IMR-90 (cell line): ENCODE results near the gene MISP3. TPM values are rescaled to one million over a fixed set of nuclear protein-coding genes. Genes with fewer than 3 reads are reported as not detected.
A peak's percentile ranks its signal among the peaks of the same experiment; 100 is the strongest.

Source experiments
- ATAC-seq: fragments of 200-7000 bp; cut with Tn5 transposase; 2 replicates; pipeline ENCODE4 v1.9.1; 2020; ENCODE audit warnings: low read depth, mild to moderate bottlenecking, moderate library complexity
- BruUV-seq: library from RNA; stranded (reverse); fragments of 400-500 nt; replicated peaks from 2 replicates; lab custom pipeline; 2021; lab: Mats Ljungman, UMichigan
- CTCF ChIA-PET: fragments of 300-600 bp; formaldehyde crosslinking; extraction: SDS; loops from one replicate; lab custom pipeline; 2021; ENCODE audit warnings: antibody characterized with exemption; lab: Yijun Ruan, JAX
- POLR2A ChIA-PET: fragments of 300-600 bp; sonication (Branson Sonifier 250); formaldehyde crosslinking; loops from one replicate; lab custom pipeline; 2022; ENCODE audit warnings: antibody characterized with exemption; ENCODE audit not compliant: unreplicated experiment; lab: Charles Lee
- DNase-seq: peaks from one replicate; pipeline ENCODE4 v3.0.0; 2013
- H2AFZ ChIP-seq: replicated peaks from 2 replicates; pipeline ENCODE3; 2013; ENCODE audit warnings: low read length, mild to moderate bottlenecking; ENCODE audit not compliant: poor library complexity
- H2AK5ac ChIP-seq: 2 replicates; pipeline ENCODE4 v1.6.1; 2013; ENCODE audit warnings: low read depth, low read length, inconsistent platforms
- H2AK9ac ChIP-seq: replicated peaks from 2 replicates; pipeline ENCODE3; 2013; ENCODE audit warnings: mild to moderate bottlenecking, low read depth, low read length, moderate library complexity; ENCODE audit not compliant: poor library complexity
- H2BK120ac ChIP-seq: 2 replicates; pipeline ENCODE4 v1.6.1; 2013; ENCODE audit warnings: low read depth, low read length, inconsistent platforms
- H2BK15ac ChIP-seq: 3 replicates; pipeline ENCODE4 v1.6.1; 2013; ENCODE audit warnings: low read depth, low read length, inconsistent platforms
- H2BK20ac ChIP-seq: 2 replicates; pipeline ENCODE4 v1.6.1; 2013; ENCODE audit warnings: low read depth, mild to moderate bottlenecking, inconsistent platforms, low read length, moderate library complexity
- H2BK5ac ChIP-seq: 2 replicates; pipeline ENCODE4 v1.6.1; 2013; ENCODE audit warnings: mild to moderate bottlenecking, low read depth, low read length, inconsistent platforms; ENCODE audit not compliant: poor library complexity, severe bottlenecking
- H3K14ac ChIP-seq: replicated peaks from 2 replicates; pipeline ENCODE4 v1.6.1; 2013; ENCODE audit warnings: low read depth, low read length, inconsistent platforms
- H3K18ac ChIP-seq: 2 replicates; pipeline ENCODE4 v1.6.1; 2013; ENCODE audit warnings: low read depth, low read length, control low read depth
- H3K23ac ChIP-seq: 2 replicates; pipeline ENCODE4 v1.6.1; 2013; ENCODE audit warnings: low read depth, low read length, inconsistent platforms
- H3K27ac ChIP-seq: 2 replicates; pipeline ENCODE4 v1.5.1; 2013; ENCODE audit warnings: mild to moderate bottlenecking, control low read depth, low read length; ENCODE audit not compliant: insufficient read depth
- H3K27me3 ChIP-seq: 2 replicates; pipeline ENCODE4 v1.6.1; 2013; ENCODE audit warnings: low read length; ENCODE audit not compliant: control insufficient read depth, insufficient read depth
- H3K36me3 ChIP-seq: 2 replicates; pipeline ENCODE4 v1.6.1; 2013; ENCODE audit warnings: low read length, mixed read lengths; ENCODE audit not compliant: control insufficient read depth, insufficient read depth
- H3K4ac ChIP-seq: 2 replicates; pipeline ENCODE4 v1.6.1; 2013; ENCODE audit warnings: low read depth, low read length, inconsistent platforms
- H3K4me1 ChIP-seq: 2 replicates; pipeline ENCODE4 v1.6.1; 2013; ENCODE audit warnings: low read length, mixed read lengths; ENCODE audit not compliant: control insufficient read depth, insufficient read depth
- H3K4me2 ChIP-seq: 2 replicates; pipeline ENCODE4 v1.6.1; 2013; ENCODE audit warnings: low read depth, mild to moderate bottlenecking, control low read depth, low read length, moderate library complexity
- H3K4me3 ChIP-seq: 2 replicates; pipeline ENCODE4 v1.5.1; 2013; ENCODE audit warnings: low read depth, mild to moderate bottlenecking, control low read depth, low read length, moderate library complexity; ENCODE audit not compliant: insufficient read depth
- H3K56ac ChIP-seq: 2 replicates; pipeline ENCODE4 v1.6.1; 2013; ENCODE audit warnings: low read length, inconsistent platforms; ENCODE audit not compliant: insufficient read depth; ENCODE audit errors: extremely low read depth
- H3K79me1 ChIP-seq, 2 experiments: 2 replicates each; pipeline ENCODE4 v1.6.1; 2013; ENCODE audit warnings: low read length in 2 of 2, inconsistent platforms in 1 of 2, low read depth in 1 of 2
- H3K9ac ChIP-seq: 2 replicates; pipeline ENCODE4 v1.6.1; 2013; ENCODE audit warnings: low read depth, low read length, control low read depth
- H3K9me1 ChIP-seq: 2 replicates; pipeline ENCODE4 v1.6.1; 2013; ENCODE audit warnings: low read length, inconsistent platforms; ENCODE audit not compliant: insufficient read depth
- H3K9me3 ChIP-seq: 2 replicates; pipeline ENCODE4 v1.6.1; 2013; ENCODE audit warnings: low read length; ENCODE audit not compliant: control insufficient read depth, insufficient read depth
- H4K20me1 ChIP-seq: 2 replicates; pipeline ENCODE4 v1.6.1; 2013; ENCODE audit warnings: low read length, inconsistent platforms; ENCODE audit not compliant: insufficient read depth
- H4K5ac ChIP-seq: 2 replicates; pipeline ENCODE4 v1.6.1; 2013; ENCODE audit warnings: mild to moderate bottlenecking, low read depth, low read length, control low read depth
- H4K8ac ChIP-seq, 2 experiments: 2 replicates each; pipeline ENCODE4 v1.6.1; 2013; ENCODE audit warnings: low read depth in 2 of 2, low read length in 2 of 2, control low read depth in 1 of 2, inconsistent platforms in 1 of 2
- H4K91ac ChIP-seq: 2 replicates; pipeline ENCODE4 v1.6.1; 2013; ENCODE audit warnings: low read depth, low read length, inconsistent platforms; ENCODE audit not compliant: insufficient read depth
- BHLHE40 ChIP-seq: fragments of 150-350 bp; IDR thresholded peaks from 2 replicates; pipeline ENCODE4 v1.6.1; 2016; ENCODE audit warnings: mild to moderate bottlenecking, low read depth, low read length
- CHD1 ChIP-seq: IDR thresholded peaks from 2 replicates; pipeline ENCODE4 v1.6.1; 2012; ENCODE audit warnings: low read depth, low read length, improper control_type of control experiment
- MAFK ChIP-seq: IDR thresholded peaks from 2 replicates; pipeline ENCODE4 v1.6.1; 2012; ENCODE audit warnings: low read depth, low read length, improper control_type of control experiment
- MAZ ChIP-seq: IDR thresholded peaks from 2 replicates; pipeline ENCODE4 v1.6.1; 2012; ENCODE audit warnings: low read depth, mild to moderate bottlenecking, low read length, improper control_type of control experiment, moderate library complexity, borderline replicate concordance
- MXI1 ChIP-seq: IDR thresholded peaks from 2 replicates; pipeline ENCODE4 v1.6.1; 2012; ENCODE audit warnings: low read depth, mild to moderate bottlenecking, low read length, moderate library complexity, borderline replicate concordance
- NFE2L2 ChIP-seq: fragments of 150-350 bp; IDR thresholded peaks from 2 replicates; pipeline ENCODE4 v1.6.1; 2016; ENCODE audit warnings: low read depth, mild to moderate bottlenecking, low read length
- RCOR1 ChIP-seq: IDR thresholded peaks from 2 replicates; pipeline ENCODE4 v1.6.1; 2012; ENCODE audit warnings: mild to moderate bottlenecking, low read length, improper control_type of control experiment; ENCODE audit not compliant: insufficient replicate concordance
- RFX5 ChIP-seq: IDR thresholded peaks from 2 replicates; pipeline ENCODE4 v1.8.0; 2012; ENCODE audit warnings: low read depth, mild to moderate bottlenecking, low read length, moderate library complexity
- SMC3 ChIP-seq: fragments of 150-350 bp; IDR thresholded peaks from 2 replicates; pipeline ENCODE4 v1.6.1; 2016; ENCODE audit warnings: low read depth, mild to moderate bottlenecking, antibody characterized with exemption, low read length, moderate library complexity
- WGBS, 2 experiments: methylation state at CpG; one replicate each; pipeline versions ENCODE4 v1.1.5 to v1.1.7; 2013; ENCODE audit warnings: missing lambda C conversion rate in 2 of 2; ENCODE audit not compliant: insufficient read length in 1 of 2; ENCODE audit errors: extremely low coverage in 2 of 2; 5-methylcytosine and 5-hydroxymethylcytosine counted together
- dilution Hi-C: fragments of 300-500 bp; cut with HindIII; formaldehyde crosslinking; loops from one replicate; pipeline ENCODE4 v1.14.3; 2018; ENCODE audit warnings: low sequenced_read_pairs; ENCODE audit not compliant: unreplicated experiment
- in situ Hi-C: fragments of 300-500 bp; cut with MboI; formaldehyde crosslinking; loops from 3 replicates; pipeline ENCODE4 v1.14.3; 2019; ENCODE audit warnings: low sequenced_read_pairs, inconsistent platforms, mixed read lengths
- intact Hi-C: fragments of 100-400 bp; cut with micrococcal nuclease; formaldehyde crosslinking; loops from 2 replicates; pipeline ENCODE4 v1.10.0; 2022
- polyA plus RNA-seq, 3 experiments: library from polyadenylated mRNA; depleted of rRNA; stranded (reverse); fragments of >200 nt; gene quantifications; 2 replicates each; pipeline ENCODE4 v1.2.3, GENCODE V29; 2012; ENCODE audit warnings: low replicate concordance in 1 of 3
- total RNA-seq: library from RNA; depleted of rRNA; stranded (reverse); fragments of >200 nt; gene quantifications from 2 replicates; pipeline ENCODE4 v1.2.3, GENCODE V29; 2012
- TF ChIP-seq, protein P1 (sequence below): fragments of 150-350 bp; IDR thresholded peaks from 2 replicates; pipeline ENCODE4 v1.6.1; 2017; ENCODE audit warnings: mild to moderate bottlenecking, antibody characterized with exemption, low read length, low read depth

The MISP3 gene
- total and polyA plus RNA-seq, 2 of the 4 experiments (the other 2 are of a cell fraction): under 0.01 to 0.68 TPM

DNA sequence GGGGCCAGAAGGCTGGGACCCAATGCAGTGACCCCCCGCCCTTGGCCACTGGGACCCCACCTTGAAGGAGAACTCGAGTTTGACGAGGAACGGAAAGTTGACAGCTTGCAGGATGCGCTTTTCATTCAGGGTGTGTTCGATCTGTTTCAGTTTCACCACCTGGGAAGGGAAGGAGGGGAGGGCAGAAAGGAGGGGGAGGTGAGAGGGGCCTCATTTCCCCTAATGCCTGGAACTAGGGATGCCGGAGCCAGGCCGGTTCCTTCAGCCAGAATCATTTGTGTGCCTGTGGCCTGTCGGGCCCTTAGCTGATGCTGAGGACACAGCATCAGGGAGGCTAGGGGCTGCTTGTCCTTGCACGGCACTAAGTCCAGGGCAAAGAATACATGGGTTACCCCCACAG is 30.2 kb downstream of the MISP3 start:
- no peak for ATAC-seq
- no peaks in the 10 kb centered on the region for H4K20me1 ChIP-seq
- H2BK20ac ChIP-seq: no peak overlapping the region
- 100% methylated on average over 3 of the region's 10 CpGs; no CpG with 5 or more reads in 1 of the 2 experiments for WGBS, 2 experiments
- no peak overlapping the region for H4K8ac ChIP-seq
- H3K4me2 ChIP-seq: no peak overlapping the region
- H3K14ac ChIP-seq: no peak overlapping the region
- H2AFZ ChIP-seq: no peak overlapping the region
- no peak overlapping the region for H2BK120ac ChIP-seq
- H3K4me3 ChIP-seq: no peak overlapping the region
- no peak overlapping the region for H2AK5ac ChIP-seq
- peaks cover 0 to 9% of the 10 kb centered on the region in 2 experiments; a peak in 2 of 4 replicates for H3K79me1 ChIP-seq
- BruUV-seq: no TSS peak
- peaks cover 39% of the 10 kb centered on the region for H3K36me3 ChIP-seq
- H3K9ac ChIP-seq: no peak overlapping the region
- intact Hi-C loops (no loop called here), dilution Hi-C loops (no loop called here), in situ Hi-C loops (no loop called here)
- peak overlapping the region; percentile 45 for H2AK9ac ChIP-seq
- H3K56ac ChIP-seq: no peak overlapping the region
- no peaks in the 10 kb centered on the region for H3K4me1 ChIP-seq
- H3K18ac ChIP-seq: no peak overlapping the region
- DNase-seq: no peak
- no peak overlapping the region for H2BK5ac ChIP-seq
- H3K23ac ChIP-seq: no peak overlapping the region
- ChIA-PET CTCF (no interaction called here), POLR2A (no interaction called here)
- H4K91ac ChIP-seq: no peak overlapping the region
- H3K9me3 ChIP-seq: no peaks in the 10 kb centered on the region
- no peak overlapping the region for H3K27ac ChIP-seq
- TF ChIP-seq MAZ: no peak
- TF ChIP-seq BHLHE40: no peak
- TF ChIP-seq, protein P1, sequence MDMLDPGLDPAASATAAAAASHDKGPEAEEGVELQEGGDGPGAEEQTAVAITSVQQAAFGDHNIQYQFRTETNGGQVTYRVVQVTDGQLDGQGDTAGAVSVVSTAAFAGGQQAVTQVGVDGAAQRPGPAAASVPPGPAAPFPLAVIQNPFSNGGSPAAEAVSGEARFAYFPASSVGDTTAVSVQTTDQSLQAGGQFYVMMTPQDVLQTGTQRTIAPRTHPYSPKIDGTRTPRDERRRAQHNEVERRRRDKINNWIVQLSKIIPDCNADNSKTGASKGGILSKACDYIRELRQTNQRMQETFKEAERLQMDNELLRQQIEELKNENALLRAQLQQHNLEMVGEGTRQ: no peak
- no peak for TF ChIP-seq NFE2L2
- TF ChIP-seq SMC3: no peak
- TF ChIP-seq MXI1: no peak
- no peak for TF ChIP-seq CHD1
- no peak for TF ChIP-seq RFX5
- no peak for TF ChIP-seq MAFK
- TF ChIP-seq RCOR1: no peak
- H3K9me1 ChIP-seq: peaks cover 3% of the 10 kb centered on the region; the same call in 1 of the 2 replicates
- H4K5ac ChIP-seq: no peak overlapping the region
- no peak overlapping the region for H3K4ac ChIP-seq
- no peak overlapping the region for H2BK15ac ChIP-seq
- H3K27me3 ChIP-seq: no peaks in the 10 kb centered on the region
